Gastroesophageal sphincter (tissue), 3 donors: ENCODE results near the gene PTK7.

Experiments
- CTCF ChIP-seq, 4 experiments: fragments of 200-600 bp in 2 of 4; fragments of 450-650 bp in 2 of 4; sonication (generic) in 1 of 4; IDR thresholded peaks; one replicate each; pipeline ENCODE4 v1.5.1; 2017 to 2019; ENCODE audit warnings: antibody characterized with exemption in 4 of 4, mild to moderate bottlenecking in 2 of 4, moderate library complexity in 2 of 4
- EP300 ChIP-seq: sonication (generic); formaldehyde crosslinking; IDR thresholded peaks from one replicate; pipeline ENCODE4 v1.6.1; 2017; ENCODE audit warnings: antibody characterized with exemption, mild to moderate bottlenecking

- TF ChIP-seq EP300: no peak
- TF ChIP-seq CTCF (IDR thresholded peaks at IDR 0.05): peak in 3 of 4 experiments; percentile 37 to 50 (median 39)
These were observed 98.4 kb downstream of the PTK7 start for GRCh38 chr6:43174263-43175112.
